ENCODE measurements around the gene PRR22.

Gene PRR22

GRCh38 chr19:5784581-5785147, at the start of gene PRR22:
Gene PRR22, minus strand, starts transcription at chr19:5784746. Its CDS starts 86 bp downstream, at chr19:5784660.
- in situ Hi-C loops (cut with MboI; ENCODE audit: low sequenced_read_pairs, unreplicated experiment), result no loop called here
- no peak for DNase-seq (ENCODE audit: low spot score)
- TF ChIP-seq, protein P1, sequence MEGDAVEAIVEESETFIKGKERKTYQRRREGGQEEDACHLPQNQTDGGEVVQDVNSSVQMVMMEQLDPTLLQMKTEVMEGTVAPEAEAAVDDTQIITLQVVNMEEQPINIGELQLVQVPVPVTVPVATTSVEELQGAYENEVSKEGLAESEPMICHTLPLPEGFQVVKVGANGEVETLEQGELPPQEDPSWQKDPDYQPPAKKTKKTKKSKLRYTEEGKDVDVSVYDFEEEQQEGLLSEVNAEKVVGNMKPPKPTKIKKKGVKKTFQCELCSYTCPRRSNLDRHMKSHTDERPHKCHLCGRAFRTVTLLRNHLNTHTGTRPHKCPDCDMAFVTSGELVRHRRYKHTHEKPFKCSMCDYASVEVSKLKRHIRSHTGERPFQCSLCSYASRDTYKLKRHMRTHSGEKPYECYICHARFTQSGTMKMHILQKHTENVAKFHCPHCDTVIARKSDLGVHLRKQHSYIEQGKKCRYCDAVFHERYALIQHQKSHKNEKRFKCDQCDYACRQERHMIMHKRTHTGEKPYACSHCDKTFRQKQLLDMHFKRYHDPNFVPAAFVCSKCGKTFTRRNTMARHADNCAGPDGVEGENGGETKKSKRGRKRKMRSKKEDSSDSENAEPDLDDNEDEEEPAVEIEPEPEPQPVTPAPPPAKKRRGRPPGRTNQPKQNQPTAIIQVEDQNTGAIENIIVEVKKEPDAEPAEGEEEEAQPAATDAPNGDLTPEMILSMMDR (IDR thresholded peaks at IDR 0.05; ENCODE audit: borderline replicate concordance, control extremely low read depth, extremely low read depth, insufficient read depth, missing control alignments), result no peak

- DNase-seq (ENCODE audit: low spot score), result no peak
- in situ Hi-C loops (cut with MboI; ENCODE audit: low sequenced_read_pairs, unreplicated experiment), result no loop called here
- TF ChIP-seq, protein P1 (IDR thresholded peaks at IDR 0.05; ENCODE audit: borderline replicate concordance, control extremely low read depth, extremely low read depth, insufficient read depth, missing control alignments), result no peak
Observed at GRCh38 chr19:5832527-5833216, 48.1 kb upstream of the PRR22 start.

DNA sequence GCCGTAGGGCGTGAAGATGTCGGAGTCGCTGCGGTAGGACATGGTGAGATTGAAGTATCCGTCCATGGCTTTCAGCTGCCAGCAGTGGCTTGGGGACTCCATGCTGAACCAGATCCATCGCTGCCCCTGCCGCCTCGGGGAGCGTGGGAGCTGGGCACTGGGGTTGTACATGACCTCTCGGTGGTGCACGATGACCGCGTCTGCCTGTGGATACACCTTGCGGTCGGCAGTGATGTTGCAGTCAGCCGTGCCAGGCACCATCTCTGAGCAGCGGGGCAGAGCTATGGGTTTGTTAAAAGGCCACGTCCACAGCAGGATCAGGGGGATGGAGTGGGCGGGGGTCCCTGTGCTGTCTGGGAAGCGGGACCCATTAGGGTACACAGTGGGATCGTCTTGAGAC, 47.5 kb upstream of the PRR22 start:
- DNase-seq (ENCODE audit: low spot score), result no peak
- in situ Hi-C loops (cut with MboI; ENCODE audit: low sequenced_read_pairs, unreplicated experiment), result no loop called here

DNA sequence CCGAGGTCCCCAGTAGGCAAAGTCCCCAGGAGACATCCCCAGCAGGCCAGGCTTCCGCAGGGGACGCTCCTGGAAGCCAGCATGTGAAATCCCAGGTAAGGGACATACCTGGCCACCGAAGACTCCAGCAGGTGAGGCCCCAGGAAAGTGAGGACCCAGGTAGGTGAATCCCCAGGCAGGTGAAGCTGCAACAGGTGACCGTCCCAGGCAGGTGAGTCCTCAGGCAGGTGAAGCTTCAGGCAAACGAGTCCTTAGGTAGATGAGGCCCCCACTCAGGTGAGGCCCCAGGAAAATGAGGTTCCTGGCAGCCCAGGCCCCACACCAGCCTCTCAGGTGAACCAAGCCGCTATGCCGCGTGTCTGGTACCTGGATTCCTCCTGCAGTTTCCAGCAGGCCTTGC, 46.6 kb upstream of the PRR22 start:
- no peak for DNase-seq (ENCODE audit: low spot score)
- in situ Hi-C loops (cut with MboI; ENCODE audit: low sequenced_read_pairs, unreplicated experiment), result no loop called here
- TF ChIP-seq, protein P1 (IDR thresholded peaks at IDR 0.05; ENCODE audit: borderline replicate concordance, control extremely low read depth, extremely low read depth, insufficient read depth, missing control alignments), result no peak

More for the DNA sequence above, 47.5 kb upstream of the PRR22 start:
- TF ChIP-seq, protein P1 (IDR thresholded peaks at IDR 0.05; ENCODE audit: borderline replicate concordance, control extremely low read depth, extremely low read depth, insufficient read depth, missing control alignments), result no peak

DNA sequence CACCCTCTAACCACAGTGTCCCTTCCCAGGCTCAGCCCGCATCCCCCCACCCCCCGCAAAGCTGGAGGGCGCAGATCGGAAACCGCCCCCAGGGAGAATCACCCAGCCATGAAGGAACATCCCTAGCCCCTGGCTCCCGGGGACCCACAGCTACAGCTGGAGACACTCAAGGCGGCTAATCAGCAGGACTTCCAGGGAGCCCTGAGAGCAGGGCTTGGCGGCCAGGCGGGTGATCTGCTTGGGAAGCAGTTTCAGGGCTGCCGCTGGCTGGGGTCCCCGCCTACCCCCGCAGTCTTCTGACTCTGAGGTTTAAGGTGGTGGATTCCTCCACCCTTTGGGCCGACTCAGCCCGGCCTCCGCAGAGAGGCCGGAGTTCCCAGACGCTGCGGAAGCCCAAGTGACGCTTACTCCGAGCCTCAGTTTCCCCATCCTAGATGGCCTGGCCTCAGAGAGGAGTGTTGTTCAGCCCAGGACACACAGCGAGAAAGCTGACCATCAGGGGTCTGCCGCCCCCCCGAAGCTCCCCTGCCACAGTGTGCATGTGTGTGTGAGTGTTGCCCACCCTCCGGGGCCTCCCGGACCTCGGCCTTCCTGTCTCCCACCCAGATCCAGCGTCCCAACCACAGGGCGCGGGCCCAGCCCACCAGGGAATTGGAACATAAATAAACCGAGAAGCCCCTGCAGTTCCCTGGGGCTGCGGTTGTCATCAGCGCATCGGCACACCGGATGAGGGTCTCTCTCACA, 45.2 kb upstream of the PRR22 start:
- no peak for DNase-seq (ENCODE audit: low spot score)
- in situ Hi-C loops (cut with MboI; ENCODE audit: low sequenced_read_pairs, unreplicated experiment), result no loop called here
- TF ChIP-seq, protein P1 (IDR thresholded peaks at IDR 0.05; ENCODE audit: borderline replicate concordance, control extremely low read depth, extremely low read depth, insufficient read depth, missing control alignments), result no peak

GRCh38 chr19:5828661-5829566, 44.4 kb upstream of the PRR22 start:
- TF ChIP-seq, protein P1 (IDR thresholded peaks at IDR 0.05; ENCODE audit: borderline replicate concordance, control extremely low read depth, extremely low read depth, insufficient read depth, missing control alignments), result no peak
- peak; percentile 77 for DNase-seq (ENCODE audit: low spot score)
- in situ Hi-C loops (cut with MboI; ENCODE audit: low sequenced_read_pairs, unreplicated experiment), result no loop called here
